Left lung (tissue), 10 donors: Measurements from ENCODE around the gene NDUFA11. TPM values are rescaled to one million over a fixed set of nuclear protein-coding genes. Genes with fewer than 3 reads are reported as not detected.

Experiments used
- ATAC-seq: fragments of 200-7000 bp; cut with Tn5 transposase; one replicate; pipeline ENCODE4 v1.9.1; 2020; ENCODE audit warnings: moderate library complexity
- DNase-seq, 4 donors: peaks; one replicate each; pipeline ENCODE4 v3.0.0-alpha.2; 2013 to 2020
- H3K27ac ChIP-seq, 2 donors: fragments of 200-600 bp; sonication (generic) in 1 of 2; one replicate each; pipeline versions ENCODE4 v1.5.0 to v1.8.0; 2020 to 2021
- H3K27me3 ChIP-seq, 2 donors: fragments of 200-600 bp; sonication (generic) in 1 of 2; one replicate each; pipeline versions ENCODE4 v1.5.0 to v1.8.0; 2020 to 2021
- H3K36me3 ChIP-seq, 2 donors: fragments of 200-600 bp; sonication (generic) in 1 of 2; one replicate each; pipeline versions ENCODE4 v1.5.0 to v1.8.0; 2020 to 2021
- H3K4me1 ChIP-seq, 2 donors: fragments of 200-600 bp; one replicate each; pipeline ENCODE4 v1.8.0; 2021
- H3K4me3 ChIP-seq, 2 donors: fragments of 200-600 bp; sonication (generic) in 1 of 2; one replicate each; pipeline versions ENCODE4 v1.5.0 to v1.8.0; 2020 to 2021; ENCODE audit warnings: mild to moderate bottlenecking in 1 of 2
- H3K9me3 ChIP-seq, 2 donors: fragments of 200-600 bp; sonication (generic) in 1 of 2; one replicate each; pipeline versions ENCODE4 v1.5.0 to v1.8.0; 2020 to 2021
- CTCF ChIP-seq, 2 donors: fragments of 200-600 bp; sonication (generic) in 1 of 2; IDR thresholded peaks; one replicate each; pipeline versions ENCODE4 v1.5.0 to v1.8.0; 2021; ENCODE audit warnings: antibody characterized with exemption in 2 of 2
- intact Hi-C, 2 donors: fragments of 100-400 bp; cut with DNase I; formaldehyde crosslinking; loops; one replicate each; pipeline versions ENCODE4 v1.11.2 to v1.14.2; 2022
- polyA plus RNA-seq, 6 donors: library from polyadenylated mRNA; unstranded; fragments of 120-200 nt; gene quantifications; one replicate each; pipeline ENCODE4 v1.2.1, GENCODE V29; 2013; ENCODE audit not compliant: insufficient read length in 6 of 6
- total RNA-seq, 2 donors: library from RNA; stranded (reverse); fragmentation: NEBNext Ultra II Directional; extraction: Animal tissue kit (Norgen Biotek cat#: 25700); gene quantifications; one replicate each; pipeline ENCODE4 v1.2.1, GENCODE V29; 2021
- donor health status: DM: no; HTN: yes; CAD: no.
- donor health status: DM: no; HTN: no; CAD: no.

Gene NDUFA11
- total and polyA plus RNA-seq, 8 donors: 102 to 190 (median 141) TPM

- no peak for TF ChIP-seq CTCF (IDR thresholded peaks at IDR 0.05)
- Histone ChIP-seq H3K27ac (no peak overlapping the region), H3K4me1 (no peaks in the 10 kb centered on the region), H3K4me3 (no peak overlapping the region), H3K9me3 (no peaks in the 10 kb centered on the region), H3K27me3 (no peaks in the 10 kb centered on the region), H3K36me3 (peaks cover 5 to 100% of the 10 kb centered on the region in 2 donors)
- intact Hi-C loops: no loop called here
- no peak for ATAC-seq
- no peak for DNase-seq
Measured at GRCh38 chr19:5922161-5922545, 18.6 kb upstream of the NDUFA11 start.

GRCh38 chr19:5921516-5922160, 18.0 kb upstream of the NDUFA11 start:
- Histone ChIP-seq H3K27ac (no peak overlapping the region), H3K4me3 (no peak overlapping the region), H3K27me3 (no peaks in the 10 kb centered on the region), H3K4me1 (no peaks in the 10 kb centered on the region), H3K36me3 (peaks cover 5 to 100% of the 10 kb centered on the region in 2 donors), H3K9me3 (no peaks in the 10 kb centered on the region)
- DNase-seq: no peak
- no peak for ATAC-seq
- no peak for TF ChIP-seq CTCF (IDR thresholded peaks at IDR 0.05)
- intact Hi-C loops: no loop called here

- H3K27ac ChIP-seq: no peak overlapping the region
- no peak for ATAC-seq
- DNase-seq: no peak
- TF ChIP-seq CTCF (IDR thresholded peaks at IDR 0.05): no peak
- no peak overlapping the region for H3K4me3 ChIP-seq
- no peaks in the 10 kb centered on the region for H3K9me3 ChIP-seq
- intact Hi-C loops: no loop called here
- peaks cover 5 to 95% of the 10 kb centered on the region in 2 donors for H3K36me3 ChIP-seq
- peaks cover 0 to 7% of the 10 kb centered on the region in 2 donors for H3K4me1 ChIP-seq
- H3K27me3 ChIP-seq: no peaks in the 10 kb centered on the region
Measured at GRCh38 chr19:5918463-5919079, 15.0 kb upstream of the NDUFA11 start.

- H3K9me3 ChIP-seq: no peaks in the 10 kb centered on the region
- no peak for TF ChIP-seq CTCF (IDR thresholded peaks at IDR 0.05)
- H3K4me1 ChIP-seq: peaks cover 0 to 7% of the 10 kb centered on the region in 2 donors
- no peaks in the 10 kb centered on the region for H3K27me3 ChIP-seq
- DNase-seq (no peak), ATAC-seq (no peak)
- intact Hi-C loops: no loop called here
- H3K27ac ChIP-seq: no peak overlapping the region
- H3K4me3 ChIP-seq: no peak overlapping the region
- peaks cover 0 to 85% of the 10 kb centered on the region in 2 donors for H3K36me3 ChIP-seq
Measured at GRCh38 chr19:5917431-5918107, 14.0 kb upstream of the NDUFA11 start.

- ATAC-seq: no peak
- peaks cover 0 to 72% of the 10 kb centered on the region in 2 donors for H3K36me3 ChIP-seq
Measured at GRCh38 chr19:5916181-5916708, 12.7 kb upstream of the NDUFA11 start.

More at GRCh38 chr19:5916181-5916708, 12.7 kb upstream of the NDUFA11 start:
- Histone ChIP-seq H3K27ac (no peak overlapping the region), H3K9me3 (no peaks in the 10 kb centered on the region), H3K4me3 (no peak overlapping the region), H3K4me1 (peaks cover 0 to 7% of the 10 kb centered on the region in 2 donors), H3K27me3 (no peaks in the 10 kb centered on the region)
- no peak for DNase-seq
- TF ChIP-seq CTCF (IDR thresholded peaks at IDR 0.05): no peak
- intact Hi-C loops: no loop called here
